HFFc6 (cell line): ENCODE results near the gene SPOUT1. TPM values are rescaled to one million over a fixed set of nuclear protein-coding genes. Genes with fewer than 3 reads are reported as not detected.

Source experiments
- DNase-seq: peaks from one replicate; pipeline ENCODE4 v3.0.0-alpha.2; 2018
- H3K27ac Mint-ChIP-seq: 2 replicates; pipeline ENCODE4 v1.8.0; 2020; ENCODE audit warnings: mild to moderate bottlenecking, mixed read lengths
- H3K27me3 Mint-ChIP-seq: 2 replicates; pipeline ENCODE4 v1.8.0; 2021; ENCODE audit warnings: mild to moderate bottlenecking, moderate library complexity, mixed read lengths; ENCODE audit not compliant: insufficient read depth
- H3K36me3 Mint-ChIP-seq: 2 replicates; pipeline ENCODE4 v1.8.0; 2021; ENCODE audit warnings: low read depth, mixed read lengths
- H3K4me1 Mint-ChIP-seq: 2 replicates; pipeline ENCODE4 v1.8.0; 2020; ENCODE audit warnings: low read depth, mixed read lengths
- H3K4me3 Mint-ChIP-seq: 2 replicates; pipeline ENCODE4 v1.8.0; 2020; ENCODE audit warnings: mild to moderate bottlenecking, moderate library complexity, mixed read lengths
- H3K9me3 Mint-ChIP-seq: 2 replicates; pipeline ENCODE4 v1.8.0; 2020; ENCODE audit warnings: mild to moderate bottlenecking, mixed read lengths
- CTCF ChIP-seq: fragments of 200-600 bp; sonication (generic); IDR thresholded peaks from 2 replicates; pipeline ENCODE4 v1.5.0; 2021; ENCODE audit warnings: antibody characterized with exemption, mild to moderate bottlenecking
- total RNA-seq, 6 experiments: library from RNA; stranded (reverse); fragmentation: NEBNext Ultra II Directional; extraction: Animal tissue kit (Norgen Biotek cat#: 25700); gene quantifications; 2 replicates in 1 of 6; 3 replicates in 5 of 6; pipeline ENCODE4 v1.2.3, GENCODE V29; 2021

Gene SPOUT1
- total RNA-seq, 6 experiments from 2014 or later, result 33.2 to 46.8 (median 38.2) TPM

- H3K4me3 Mint-ChIP-seq, result peak overlapping the region; percentile 86
- DNase-seq, result no peak
- H3K27me3 Mint-ChIP-seq, result peaks cover 2% of the 10 kb centered on the region
- H3K4me1 Mint-ChIP-seq, result peaks cover 9% of the 10 kb centered on the region
- H3K27ac Mint-ChIP-seq, result peak overlapping the region; percentile 49; the same call in 1 of the 2 replicates
- peaks cover 5% of the 10 kb centered on the region; the same call in 1 of the 2 replicates for H3K36me3 Mint-ChIP-seq
- H3K9me3 Mint-ChIP-seq, result no peaks in the 10 kb centered on the region
- no peak for TF ChIP-seq CTCF
Measured at GRCh38 chr9:128818839-128819715, 10.5 kb downstream of the SPOUT1 start.

DNA sequence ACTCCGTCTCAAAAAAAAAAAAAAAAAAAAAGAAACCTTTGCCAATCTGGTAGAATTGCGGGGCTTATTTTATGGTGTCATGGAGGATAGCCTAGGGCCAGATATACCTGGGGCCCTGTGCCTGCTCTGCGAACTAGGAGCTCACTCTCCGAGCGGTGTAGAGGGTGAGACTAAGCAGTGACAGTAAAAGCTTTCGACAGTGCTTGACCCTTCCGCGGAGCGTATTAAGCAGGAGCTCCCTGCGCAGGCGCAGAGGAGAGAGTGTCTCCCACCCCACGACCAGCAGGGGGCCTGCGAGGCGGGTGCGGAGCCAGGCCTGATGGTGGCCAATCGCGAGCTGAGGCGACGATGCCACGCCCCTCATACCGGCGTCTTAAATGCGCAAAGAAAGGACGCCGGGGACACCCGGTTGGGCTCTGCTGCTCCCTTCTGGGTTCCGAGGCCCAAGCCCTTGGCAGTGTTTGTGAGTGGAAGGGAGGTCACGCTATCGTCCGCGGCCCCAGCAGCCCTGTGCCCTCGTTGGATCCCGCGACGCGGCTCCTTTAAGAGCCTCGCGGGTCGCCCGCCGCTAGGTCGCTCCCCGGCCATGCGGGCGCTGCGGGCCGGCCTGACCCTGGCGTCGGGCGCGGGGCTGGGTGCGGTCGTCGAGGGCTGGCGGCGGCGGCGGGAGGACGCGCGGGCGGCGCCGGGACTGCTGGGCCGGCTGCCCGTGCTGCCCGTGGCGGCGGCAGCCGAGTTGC, 11.3 kb downstream of the SPOUT1 start, which contains the start of gene ENDOG:
Gene ENDOG (plus strand): TSS at position 402 of the 740 bp plus-strand sequence. CDS start 185 bp downstream, at position 587.
- peak; percentile 95 for TF ChIP-seq CTCF
- Mint-ChIP-seq H3K4me1 (peaks cover 9% of the 10 kb centered on the region), H3K4me3 (peak within 1 kb of the TSS; percentile 86)

GRCh38 chr9:128810873-128811272, 18.7 kb downstream of the SPOUT1 start:
- no peak for TF ChIP-seq CTCF
- no peak for DNase-seq
- H3K4me3 Mint-ChIP-seq, result no peak overlapping the region
- no peaks in the 10 kb centered on the region for H3K4me1 Mint-ChIP-seq
- peaks cover 6% of the 10 kb centered on the region; the same call in 1 of the 2 replicates for H3K36me3 Mint-ChIP-seq
- no peak overlapping the region for H3K27ac Mint-ChIP-seq
- H3K27me3 Mint-ChIP-seq, result no peaks in the 10 kb centered on the region
- H3K9me3 Mint-ChIP-seq, result no peaks in the 10 kb centered on the region

More for the DNA sequence above, 11.3 kb downstream of the SPOUT1 start, which contains the start of gene ENDOG:
- peak; percentile 93 for DNase-seq
- Mint-ChIP-seq H3K27ac (peak within 1 kb of the TSS; percentile 76), H3K27me3 (peaks cover 2% of the 10 kb centered on the region), H3K36me3 (peaks cover 5% of the 10 kb centered on the region; the same call in 1 of the 2 replicates), H3K9me3 (no peaks in the 10 kb centered on the region)

DNA sequence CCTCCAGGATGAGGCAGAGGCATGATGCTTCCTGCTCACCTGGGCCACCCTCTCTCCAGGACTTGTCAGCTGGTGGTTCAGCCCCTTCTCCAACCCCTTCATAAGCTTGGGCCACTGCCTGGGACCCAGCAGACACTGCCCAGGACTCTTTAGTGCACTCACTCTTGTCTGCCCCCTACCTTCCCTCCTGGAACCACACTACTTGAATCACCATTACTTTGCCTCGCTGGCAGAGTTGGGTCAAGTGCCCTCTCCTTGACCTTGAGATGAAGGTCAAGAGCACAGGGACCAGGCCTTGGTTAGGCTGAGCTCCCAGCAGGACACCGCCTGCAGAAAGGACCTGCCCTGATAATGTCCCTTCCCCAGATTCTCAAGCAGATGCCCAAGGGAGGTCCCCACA, 19.8 kb downstream of the SPOUT1 start:
- no peak overlapping the region for H3K27ac Mint-ChIP-seq
- H3K4me1 Mint-ChIP-seq, result no peaks in the 10 kb centered on the region
- H3K4me3 Mint-ChIP-seq, result no peak overlapping the region
- H3K36me3 Mint-ChIP-seq, result peaks cover 10% of the 10 kb centered on the region; the same call in 1 of the 2 replicates
- no peak for TF ChIP-seq CTCF
- H3K9me3 Mint-ChIP-seq, result no peaks in the 10 kb centered on the region
- no peaks in the 10 kb centered on the region for H3K27me3 Mint-ChIP-seq
- DNase-seq, result no peak

DNA sequence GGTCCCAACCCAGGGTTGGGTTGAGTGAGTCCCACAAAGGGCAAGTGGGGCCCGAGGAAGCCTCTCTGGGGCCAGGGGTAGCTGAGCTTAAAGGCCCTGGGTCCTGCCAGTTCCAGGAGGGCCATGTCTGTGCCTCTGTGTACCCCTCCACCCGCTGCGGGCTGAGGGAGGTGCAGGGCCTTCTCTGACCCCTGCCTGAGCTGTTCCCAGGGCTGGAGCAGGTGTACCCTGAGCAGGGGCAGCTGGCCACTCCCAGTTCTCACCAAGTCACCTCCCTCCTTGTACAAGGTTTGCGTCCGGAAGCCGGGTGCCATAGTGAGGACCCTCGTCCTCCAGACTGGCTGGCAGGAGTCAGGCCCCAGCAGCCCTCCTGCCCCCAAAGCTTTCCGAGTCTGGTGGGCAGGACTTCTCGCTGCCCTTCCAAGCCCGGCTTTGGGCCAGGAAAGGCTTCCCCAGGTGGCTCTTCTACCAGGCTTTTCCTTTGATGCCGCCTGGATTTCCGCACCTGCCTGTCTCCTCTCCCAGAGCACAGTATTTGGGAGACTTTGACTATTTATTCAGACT, 20.5 kb downstream of the SPOUT1 start:
- DNase-seq, result no peak
- Mint-ChIP-seq H3K27ac (no peak overlapping the region), H3K4me1 (no peaks in the 10 kb centered on the region), H3K36me3 (peaks cover 10% of the 10 kb centered on the region; the same call in 1 of the 2 replicates), H3K27me3 (no peaks in the 10 kb centered on the region), H3K9me3 (no peaks in the 10 kb centered on the region), H3K4me3 (no peak overlapping the region)
- TF ChIP-seq CTCF, result no peak
